SU-DHL-6 (cell line): ENCODE results near the gene IFT25.
"Not testable (repeated sequence)": the region's sequence is repeated elsewhere in the genome, so short reads cannot be mapped to it uniquely, and the experiment has no call there.

ENCODE experiments used
- H2AFZ ChIP-seq: fragments of 200-600 bp; sonication (generic); 2 replicates; pipeline ENCODE4 v1.6.1; 2014; ENCODE audit warnings: low read depth, mild to moderate bottlenecking, moderate library complexity, mixed read lengths, antibody characterized with exemption, low read length; ENCODE audit not compliant: severe bottlenecking
- H3F3A ChIP-seq: fragments of 200-600 bp; shearing (Covaris generic); 2 replicates; pipeline ENCODE4 v1.6.0; 2016; ENCODE audit warnings: antibody characterized with exemption, mild to moderate bottlenecking; ENCODE audit not compliant: insufficient read depth
- H3K27ac ChIP-seq: fragments of 200-600 bp; sonication (generic); 2 replicates; pipeline ENCODE4 v1.5.1; 2016; ENCODE audit warnings: low read depth, mild to moderate bottlenecking, low read length, moderate library complexity, mixed read lengths
- H3K27me3 ChIP-seq: fragments of 200-600 bp; sonication (generic), shearing (Covaris generic); 2 replicates; pipeline ENCODE4 v1.6.0; 2014; ENCODE audit warnings: mild to moderate bottlenecking, low read length
- H3K36me3 ChIP-seq: fragments of 200-600 bp; sonication (generic); 2 replicates; pipeline ENCODE4 v1.6.1; 2014; ENCODE audit warnings: mild to moderate bottlenecking, low read length, mixed read lengths
- H3K4me2 ChIP-seq: fragments of 300-600, 200-600 bp; shearing (Covaris generic), sonication (generic); 2 replicates; pipeline ENCODE4 v1.6.0; 2014; ENCODE audit warnings: low read length, low read depth, mild to moderate bottlenecking; ENCODE audit not compliant: poor library complexity, severe bottlenecking
- H3K4me3 ChIP-seq: fragments of 200-600 bp; sonication (generic); 2 replicates; pipeline ENCODE4 v1.5.1; 2014; ENCODE audit warnings: antibody characterized with exemption, low read length, mild to moderate bottlenecking, mixed read lengths; ENCODE audit not compliant: insufficient read depth, poor library complexity, severe bottlenecking
- H3K79me2 ChIP-seq: fragments of 200-600 bp; sonication (generic); 2 replicates; pipeline ENCODE4 v1.6.1; 2014; ENCODE audit warnings: mild to moderate bottlenecking, low read length, moderate library complexity; ENCODE audit not compliant: insufficient read depth
- H3K9ac ChIP-seq: fragments of 200-600 bp; sonication (generic); 2 replicates; pipeline ENCODE4 v1.7.0; 2014; ENCODE audit warnings: mild to moderate bottlenecking, low read length
- H3K9me2 ChIP-seq: fragments of 200-600 bp; sonication (generic); replicated peaks from 2 replicates; pipeline ENCODE4 v1.6.1; 2014; ENCODE audit warnings: low read length; ENCODE audit not compliant: insufficient read depth
- H3K9me3 ChIP-seq: fragments of 200-600 bp; sonication (generic); 2 replicates; pipeline ENCODE4 v1.6.1; 2014; ENCODE audit warnings: low read length, mixed read lengths; ENCODE audit not compliant: insufficient read depth
- H4K20me1 ChIP-seq: fragments of 200-600 bp; sonication (generic); 2 replicates; pipeline ENCODE4 v1.6.1; 2014; ENCODE audit warnings: low read depth, mild to moderate bottlenecking, antibody characterized with exemption, low read length, moderate library complexity, mixed read lengths
- EZH2phosphoT487 ChIP-seq: fragments of 200-600 bp; sonication (generic), shearing (Covaris generic); conservative IDR thresholded peaks from 2 replicates; pipeline ENCODE4 v1.6.1; 2018; ENCODE audit warnings: mild to moderate bottlenecking, antibody characterized with exemption, low read length, moderate library complexity, mixed read lengths
- TF ChIP-seq, protein P1 (sequence below): fragments of 200-600 bp; sonication (generic); IDR thresholded peaks from one replicate; pipeline ENCODE4 v1.5.1; 2017; ENCODE audit warnings: antibody characterized with exemption, mild to moderate bottlenecking, low read length, moderate library complexity; ENCODE audit not compliant: insufficient read depth, poor library complexity, severe bottlenecking

IFT25 gene

DNA sequence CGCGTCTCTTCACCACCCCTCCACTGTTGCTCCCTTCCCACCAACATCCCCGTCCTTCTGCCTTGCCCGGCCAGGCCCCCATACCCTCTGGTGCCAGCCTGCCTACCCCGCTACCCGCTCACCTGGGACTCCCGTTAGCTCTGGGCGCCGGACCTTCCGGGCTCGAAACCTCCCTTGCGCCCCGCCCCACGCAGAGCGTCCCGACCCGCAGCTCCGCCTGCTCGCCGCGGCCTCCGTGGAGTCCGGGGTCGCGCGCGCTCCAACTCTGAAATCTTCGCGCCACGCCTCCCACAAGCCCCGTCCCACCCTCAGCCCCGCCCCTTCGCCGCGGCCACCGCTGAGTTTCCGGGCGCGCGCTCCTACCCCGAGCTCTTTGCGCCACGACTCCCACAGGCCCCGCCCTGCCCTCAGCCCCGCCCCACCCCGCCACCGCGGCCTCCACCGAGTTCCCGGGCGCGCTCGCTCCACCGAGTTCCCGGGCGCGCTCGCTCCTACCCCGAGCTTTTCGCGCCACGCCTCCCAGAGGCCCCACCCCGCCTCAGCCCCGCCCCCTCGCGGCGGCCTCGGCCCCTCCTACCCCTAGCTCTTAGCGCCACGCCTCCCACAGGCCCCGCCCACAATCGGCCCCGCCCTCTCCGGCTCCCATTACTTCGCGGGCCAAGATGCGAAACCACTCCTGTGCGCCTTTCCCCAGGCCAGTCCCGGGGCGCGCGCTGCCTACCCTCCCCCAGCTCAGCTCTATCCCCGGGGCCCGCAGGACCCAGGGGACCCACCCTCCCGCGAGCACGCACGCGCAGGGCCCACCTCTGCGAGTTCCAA, at the start of gene IFT25:
Gene IFT25 (minus strand): TSS at position 267 of the 819 bp plus-strand sequence. CDS start 5,617 bp downstream, outside the sequence.
- Histone ChIP-seq H3K27me3 (no peaks in the 10 kb centered on the region), H3K79me2 (peaks cover 54% of the 10 kb centered on the region), H3K4me3 (peak within 1 kb of the TSS; percentile 72), H3K9me2 (no peaks in the 10 kb centered on the region), H3K36me3 (no peaks in the 10 kb centered on the region), H2AFZ (peak within 1 kb of the TSS; percentile 79), H3K27ac (peak within 1 kb of the TSS; percentile 76), H3K4me2 (peak within 1 kb of the TSS; percentile 85), H4K20me1 (no peaks in the 10 kb centered on the region), H3K9ac (peak within 1 kb of the TSS; percentile 86), H3K9me3 (no peaks in the 10 kb centered on the region), H3F3A (peaks cover 14% of the 10 kb centered on the region; the same call in 1 of the 2 replicates)
- TF ChIP-seq, protein P1, sequence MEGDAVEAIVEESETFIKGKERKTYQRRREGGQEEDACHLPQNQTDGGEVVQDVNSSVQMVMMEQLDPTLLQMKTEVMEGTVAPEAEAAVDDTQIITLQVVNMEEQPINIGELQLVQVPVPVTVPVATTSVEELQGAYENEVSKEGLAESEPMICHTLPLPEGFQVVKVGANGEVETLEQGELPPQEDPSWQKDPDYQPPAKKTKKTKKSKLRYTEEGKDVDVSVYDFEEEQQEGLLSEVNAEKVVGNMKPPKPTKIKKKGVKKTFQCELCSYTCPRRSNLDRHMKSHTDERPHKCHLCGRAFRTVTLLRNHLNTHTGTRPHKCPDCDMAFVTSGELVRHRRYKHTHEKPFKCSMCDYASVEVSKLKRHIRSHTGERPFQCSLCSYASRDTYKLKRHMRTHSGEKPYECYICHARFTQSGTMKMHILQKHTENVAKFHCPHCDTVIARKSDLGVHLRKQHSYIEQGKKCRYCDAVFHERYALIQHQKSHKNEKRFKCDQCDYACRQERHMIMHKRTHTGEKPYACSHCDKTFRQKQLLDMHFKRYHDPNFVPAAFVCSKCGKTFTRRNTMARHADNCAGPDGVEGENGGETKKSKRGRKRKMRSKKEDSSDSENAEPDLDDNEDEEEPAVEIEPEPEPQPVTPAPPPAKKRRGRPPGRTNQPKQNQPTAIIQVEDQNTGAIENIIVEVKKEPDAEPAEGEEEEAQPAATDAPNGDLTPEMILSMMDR: no peak
- no peak for TF ChIP-seq EZH2phosphoT487

DNA sequence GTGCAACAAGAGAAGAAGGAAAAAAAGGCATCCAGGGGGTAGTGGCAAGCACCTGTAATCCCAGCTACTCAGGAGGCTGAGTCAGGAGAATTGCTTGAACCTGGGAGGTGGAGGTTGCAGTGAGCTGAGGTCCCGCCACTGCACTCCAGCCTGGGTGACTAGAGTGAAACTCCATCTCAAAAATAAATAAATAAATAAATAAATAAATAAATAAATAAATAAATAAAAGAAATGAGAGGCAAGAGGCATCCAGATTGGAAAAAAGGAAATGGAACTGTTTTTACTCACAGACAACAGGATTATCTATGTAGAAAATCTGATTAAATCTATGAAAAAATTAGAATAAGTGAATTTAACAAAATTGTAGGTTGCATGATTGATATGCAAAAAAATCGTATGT, 49.0 kb upstream of the IFT25 start:
- not testable (repeated sequence) for H3K4me2 ChIP-seq, H3K9me2 ChIP-seq, H3K9ac ChIP-seq, H3F3A ChIP-seq, H3K9me3 ChIP-seq, H2AFZ ChIP-seq, H4K20me1 ChIP-seq, H3K36me3 ChIP-seq, H3K27ac ChIP-seq, H3K4me3 ChIP-seq, H3K79me2 ChIP-seq, H3K27me3 ChIP-seq

DNA sequence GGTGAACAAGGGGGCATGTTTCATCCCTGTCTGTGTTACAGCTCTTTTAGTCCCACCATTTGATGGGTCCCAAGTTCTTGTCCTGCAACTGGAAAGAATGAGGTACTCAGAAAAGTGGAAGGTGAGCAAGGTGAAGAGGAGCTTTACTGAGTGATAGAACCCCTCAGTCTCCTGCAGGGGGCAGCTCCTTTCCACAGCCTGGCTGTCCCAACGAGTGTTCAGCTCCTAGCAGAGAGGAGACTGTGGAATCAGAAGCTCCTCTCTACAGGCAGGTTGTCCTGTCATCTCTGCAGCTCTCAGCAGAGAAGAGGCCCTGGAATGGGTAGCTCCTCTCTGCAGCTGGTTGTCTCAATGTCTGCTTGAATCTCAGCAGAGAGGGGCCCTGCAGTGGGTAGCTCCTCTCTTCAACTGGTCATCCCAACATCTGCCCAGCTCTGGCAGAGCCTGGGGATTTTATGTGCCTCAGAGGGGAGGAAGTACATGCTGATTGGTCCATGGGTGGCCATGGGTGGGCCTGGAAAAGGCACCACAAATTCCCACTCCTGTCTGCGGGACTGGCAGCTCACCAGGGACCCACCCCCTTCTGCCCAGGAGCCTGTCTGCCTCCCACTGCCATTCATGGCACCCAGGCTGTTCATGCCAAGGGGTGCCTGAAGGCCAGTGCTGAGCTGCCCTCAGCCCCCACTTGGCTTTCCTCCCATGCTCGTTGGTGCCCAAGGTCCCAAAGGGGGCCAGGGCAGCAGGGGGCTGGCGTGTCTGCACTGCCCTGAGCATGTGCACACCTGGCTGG, 46.8 kb upstream of the IFT25 start:
- H3K27ac ChIP-seq: no peak overlapping the region
- no peak for TF ChIP-seq EZH2phosphoT487
- TF ChIP-seq, protein P1: no peak
- H2AFZ ChIP-seq: no peak overlapping the region
- no peak overlapping the region for H3K9ac ChIP-seq
- no peaks in the 10 kb centered on the region for H4K20me1 ChIP-seq
- H3K27me3 ChIP-seq: no peaks in the 10 kb centered on the region
- H3K79me2 ChIP-seq: no peaks in the 10 kb centered on the region
- H3K9me2 ChIP-seq: no peaks in the 10 kb centered on the region
- H3K4me2 ChIP-seq: no peak overlapping the region
- H3F3A ChIP-seq: no peaks in the 10 kb centered on the region
- H3K36me3 ChIP-seq: no peaks in the 10 kb centered on the region
- H3K9me3 ChIP-seq: peaks cover 8% of the 10 kb centered on the region; the same call in 1 of the 2 replicates
- H3K4me3 ChIP-seq: no peak overlapping the region
